Measurements from ENCODE around the gene HOGA1.
"Not testable (repeated sequence)": the region's sequence is repeated elsewhere in the genome, so short reads cannot be mapped to it uniquely, and the experiment has no call there.

The HOGA1 gene

DNA sequence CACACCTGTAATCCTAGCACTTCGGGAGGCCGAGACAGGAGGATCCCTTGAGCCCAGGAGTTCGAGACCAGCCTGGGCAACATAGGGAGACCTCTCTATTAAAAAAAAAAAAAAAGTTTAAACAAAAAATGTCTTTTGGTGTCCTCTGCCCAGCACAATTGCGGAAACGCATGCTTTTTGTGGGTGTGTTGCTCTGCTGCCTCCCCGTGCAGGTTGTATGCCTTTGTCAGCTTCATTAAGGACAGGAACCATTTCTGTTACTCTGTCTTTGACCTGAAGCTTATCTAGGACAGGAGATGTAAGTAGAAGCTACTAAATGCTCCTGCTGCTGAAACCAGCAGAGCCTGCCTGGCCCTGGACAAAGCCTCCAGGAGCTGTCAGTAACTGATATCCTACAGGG, 32.9 kb upstream of the HOGA1 start:
- no peak for DNase-seq
- in situ Hi-C loops (cut with MboI; ENCODE audit: low pct_unique_long_range_greater_than_20kb, low sequenced_read_pairs): no loop called here

DNA sequence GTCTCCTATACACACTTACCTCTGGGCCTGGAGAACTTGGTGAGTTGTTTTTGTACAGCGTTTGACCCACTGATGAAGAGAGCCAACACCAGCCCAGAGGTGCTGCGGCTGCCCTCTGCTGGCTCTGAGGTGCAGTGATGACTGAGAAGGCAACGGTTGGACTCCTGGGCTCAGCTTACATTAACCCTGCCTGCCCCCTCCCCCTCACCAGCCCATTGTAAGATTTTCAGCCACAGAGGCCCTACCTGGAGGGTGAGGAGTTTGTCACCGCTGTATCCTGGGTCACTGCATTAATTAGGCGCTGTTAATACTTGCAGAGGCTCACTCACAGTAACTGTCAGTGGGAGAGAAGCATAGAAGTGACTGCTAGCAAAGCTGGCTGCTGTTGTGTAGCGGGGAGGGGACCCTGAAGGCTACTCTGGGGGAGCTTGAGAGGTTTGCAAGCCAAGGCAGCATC, 30.6 kb upstream of the HOGA1 start:
- DNase-seq: peak; percentile 77
- in situ Hi-C loops (cut with MboI; ENCODE audit: low pct_unique_long_range_greater_than_20kb, low sequenced_read_pairs): no loop called here

DNA sequence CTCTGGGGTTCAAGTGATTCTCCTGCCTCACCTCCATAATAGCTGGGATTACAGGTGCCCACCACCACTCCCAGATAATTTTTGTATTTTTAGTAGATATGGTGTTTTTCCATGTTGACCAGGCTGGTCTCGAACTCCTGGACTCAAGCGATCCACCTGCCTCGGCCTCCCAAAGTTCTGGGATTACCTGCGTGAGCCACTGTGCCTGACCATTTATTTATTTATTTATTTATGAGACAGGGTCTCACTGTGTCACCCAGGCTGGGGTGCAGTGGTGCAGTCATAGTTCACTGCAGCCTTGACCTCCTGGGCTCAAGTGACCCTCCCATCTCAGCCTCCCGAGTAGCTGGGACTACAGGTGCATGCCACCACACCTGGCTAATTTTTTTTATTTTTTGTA, 29.9 kb upstream of the HOGA1 start:
- DNase-seq; in situ Hi-C loops (cut with MboI; ENCODE audit: low pct_unique_long_range_greater_than_20kb, low sequenced_read_pairs): not testable (repeated sequence)

DNA sequence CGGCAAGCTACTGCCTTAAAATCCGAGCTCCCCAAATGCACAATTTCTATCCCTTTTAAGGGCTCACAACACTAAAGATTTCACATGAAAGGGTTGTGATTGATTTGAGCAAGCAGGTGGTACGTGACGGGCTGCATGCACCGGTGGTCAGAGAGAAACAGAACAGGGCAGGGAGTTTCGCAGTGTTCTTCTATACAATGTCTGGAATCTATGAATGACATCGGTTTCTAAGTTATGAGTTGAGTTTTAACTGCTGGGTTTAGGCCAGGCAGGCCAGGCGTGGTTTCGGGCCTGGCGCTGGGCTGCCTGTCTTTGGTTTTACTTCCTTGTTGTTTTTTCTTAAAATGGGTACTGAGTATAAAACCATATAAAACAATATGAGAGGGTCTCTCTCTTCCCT, 28.6 kb upstream of the HOGA1 start:
- DNase-seq; in situ Hi-C loops (cut with MboI; ENCODE audit: low pct_unique_long_range_greater_than_20kb, low sequenced_read_pairs): not testable (repeated sequence)

DNA sequence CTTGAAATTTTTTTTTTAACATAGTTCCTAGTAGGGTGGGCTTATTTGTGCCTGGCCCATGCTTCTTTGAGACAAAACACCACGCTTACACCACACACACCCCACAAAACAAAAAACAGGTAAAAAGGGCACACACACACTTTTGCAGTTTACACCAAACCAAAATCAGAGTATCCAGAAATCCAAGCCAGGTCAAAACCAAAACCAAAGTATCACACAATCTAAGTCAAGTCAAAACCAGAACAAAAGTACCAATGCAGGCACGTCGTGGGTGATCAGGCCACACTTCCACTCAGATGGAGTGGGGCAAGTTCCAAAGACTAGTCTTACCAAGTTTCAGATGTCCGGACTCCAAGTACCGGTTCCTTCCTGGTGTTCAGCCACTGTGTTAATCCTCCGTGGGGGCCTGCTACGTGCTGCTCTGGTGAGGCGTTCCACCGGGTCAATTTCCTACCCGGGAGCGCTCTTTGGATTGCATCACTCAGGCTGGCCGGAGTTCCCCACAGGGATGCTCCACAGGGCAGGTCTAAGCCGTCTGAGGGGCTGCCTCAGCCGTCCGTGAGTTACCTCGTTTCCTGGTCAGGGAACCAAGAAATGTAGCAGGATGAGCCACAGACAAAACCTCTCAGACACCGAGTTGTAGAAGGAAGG, 23.3 kb upstream of the HOGA1 start:
- DNase-seq; in situ Hi-C loops (cut with MboI; ENCODE audit: low pct_unique_long_range_greater_than_20kb, low sequenced_read_pairs): not testable (repeated sequence)

DNA sequence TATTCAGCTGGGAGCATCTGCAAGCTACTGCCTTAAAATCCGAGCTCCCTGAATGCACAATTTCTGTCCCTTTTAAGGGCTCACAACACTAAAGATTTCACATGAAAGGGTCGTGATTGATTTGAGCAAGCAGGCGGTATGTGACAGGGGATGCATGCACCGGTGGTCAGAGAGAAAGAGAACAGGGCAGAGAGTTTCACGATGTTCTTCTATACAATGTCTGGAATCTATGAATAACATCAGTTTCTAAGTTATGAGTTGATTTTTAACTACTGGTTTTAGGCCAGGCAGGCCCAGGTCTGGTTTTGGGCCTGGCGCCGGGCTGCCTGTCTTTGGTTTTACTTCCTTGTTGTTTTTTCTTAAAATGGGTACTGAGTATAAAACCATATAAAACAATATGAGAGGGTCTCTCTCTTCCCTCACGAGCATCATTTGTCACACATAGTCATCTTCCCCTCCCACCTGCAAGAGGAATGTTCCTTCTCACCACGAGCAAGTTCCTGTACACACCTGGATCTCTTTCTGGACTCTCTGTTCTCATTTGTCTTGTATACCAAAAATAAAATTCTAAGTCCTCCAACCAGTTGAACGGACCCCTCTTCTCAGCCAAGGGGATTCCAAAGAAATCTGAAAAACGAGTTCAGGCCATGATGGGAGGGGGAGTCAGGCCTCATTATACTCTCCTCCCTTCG, 22.7 kb upstream of the HOGA1 start:
- DNase-seq; in situ Hi-C loops (cut with MboI; ENCODE audit: low pct_unique_long_range_greater_than_20kb, low sequenced_read_pairs): not testable (repeated sequence)

DNA sequence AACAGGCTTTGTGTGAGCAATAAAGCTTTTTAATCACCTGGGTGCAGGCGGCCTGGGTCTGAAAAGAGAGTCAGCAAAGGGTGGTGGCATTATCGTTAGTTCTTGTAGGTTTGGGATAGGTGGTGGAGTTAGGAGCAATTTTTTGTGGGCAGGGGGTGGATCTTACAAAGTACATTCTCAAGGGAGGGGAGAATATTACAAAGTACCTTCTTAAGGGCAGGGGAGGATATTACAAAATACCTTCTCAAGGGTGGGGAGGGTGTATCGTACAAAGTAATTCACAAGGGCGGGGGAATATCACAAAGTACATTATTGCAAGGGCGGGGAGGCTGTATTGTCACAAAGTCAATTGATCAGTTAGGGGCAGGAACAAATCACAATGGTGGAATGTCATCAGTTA, 21.9 kb upstream of the HOGA1 start:
- in situ Hi-C loops (cut with MboI; ENCODE audit: low pct_unique_long_range_greater_than_20kb, low sequenced_read_pairs); DNase-seq: not testable (repeated sequence)

DNA sequence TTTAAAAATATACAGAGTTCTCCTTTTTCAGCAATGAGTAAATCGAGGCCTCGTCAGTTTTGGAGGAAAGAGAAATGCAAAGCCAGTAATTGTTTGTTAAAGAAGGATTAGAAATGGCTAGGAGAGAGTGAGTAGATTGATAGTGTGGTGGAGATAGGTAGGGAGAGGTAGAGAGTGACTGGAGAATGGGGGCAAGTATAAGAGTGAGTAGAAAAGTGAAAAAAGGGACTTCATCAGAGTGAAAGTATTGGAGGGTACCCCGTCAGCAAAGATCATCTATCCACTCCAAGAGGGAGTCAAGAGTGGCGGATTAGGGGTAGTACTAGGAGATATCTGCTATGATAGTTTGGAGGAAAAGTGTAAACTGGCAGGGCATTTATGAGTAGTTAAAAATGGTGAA, 20.9 kb upstream of the HOGA1 start:
- DNase-seq: no peak
- in situ Hi-C loops (cut with MboI; ENCODE audit: low pct_unique_long_range_greater_than_20kb, low sequenced_read_pairs): no loop called here

DNA sequence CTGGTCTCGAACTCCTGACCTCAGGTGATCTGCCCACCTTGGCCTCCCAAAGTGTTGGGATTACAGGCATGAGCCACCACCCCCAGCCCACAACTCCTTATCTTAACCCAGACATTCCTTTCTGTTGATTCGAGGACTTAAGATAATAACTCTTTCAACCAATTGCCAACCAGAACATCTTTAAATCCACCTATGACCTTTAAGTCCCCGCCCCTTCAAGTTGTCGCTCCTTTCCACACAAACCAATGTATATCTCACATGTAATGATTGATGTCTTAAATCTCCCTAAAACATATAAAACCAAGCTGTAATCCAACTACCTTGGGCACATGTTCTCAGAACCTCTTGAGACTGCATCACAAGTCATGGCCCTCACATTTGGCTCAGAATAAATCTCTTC, 19.4 kb upstream of the HOGA1 start:
- in situ Hi-C loops (cut with MboI; ENCODE audit: low pct_unique_long_range_greater_than_20kb, low sequenced_read_pairs): no loop called here
- DNase-seq: no peak

DNA sequence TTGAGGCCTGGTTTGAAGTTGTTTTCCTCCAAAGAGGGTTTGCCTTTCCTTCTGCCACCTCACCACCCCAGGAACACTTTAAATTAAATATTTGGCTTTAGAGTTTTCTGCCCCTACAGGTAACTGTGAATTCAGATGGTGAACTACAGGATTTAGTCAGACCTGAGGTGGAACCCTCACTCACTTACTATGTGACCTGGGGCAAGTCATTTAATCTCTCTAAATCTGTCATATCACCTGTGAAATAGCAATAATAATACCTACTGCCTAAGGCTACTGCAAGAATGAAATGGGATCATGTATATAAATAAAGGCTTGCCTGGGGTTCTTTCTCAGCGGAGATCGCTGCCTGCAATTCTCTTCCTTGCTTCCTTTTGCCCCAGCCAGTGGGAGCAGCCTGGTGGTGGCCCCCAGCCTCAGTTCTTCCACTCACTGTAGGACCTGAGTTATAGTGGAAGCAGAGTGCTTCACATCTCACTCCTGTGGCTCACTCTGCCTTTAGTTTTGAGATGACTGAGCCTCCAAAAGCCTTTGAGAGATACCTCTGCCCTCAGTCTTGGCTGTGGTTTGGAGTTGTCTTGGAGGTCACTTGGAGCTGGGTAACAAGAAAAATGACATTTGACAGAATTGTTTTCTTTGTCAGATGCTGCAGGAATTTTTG, 17.7 kb upstream of the HOGA1 start:
- in situ Hi-C loops (cut with MboI; ENCODE audit: low pct_unique_long_range_greater_than_20kb, low sequenced_read_pairs): no loop called here
- DNase-seq: no peak

DNA sequence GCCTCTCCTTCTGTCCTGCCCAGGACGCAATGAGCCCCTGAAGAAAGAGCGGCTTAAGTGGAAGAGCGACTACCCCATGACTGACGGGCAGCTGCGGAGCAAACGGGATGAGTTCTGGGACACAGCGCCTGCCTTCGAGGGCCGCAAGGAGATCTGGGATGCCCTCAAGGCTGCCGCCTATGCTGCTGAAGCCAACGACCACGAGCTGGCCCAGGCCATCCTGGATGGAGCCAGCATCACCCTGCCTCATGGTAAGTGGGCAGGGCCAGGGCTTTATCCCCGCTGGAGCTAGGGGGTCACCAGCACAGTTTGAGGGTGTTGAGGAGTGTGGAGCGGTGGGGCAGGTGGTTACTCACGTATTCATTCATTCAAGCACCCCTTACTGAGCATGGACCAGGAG, 16.3 kb upstream of the HOGA1 start:
- in situ Hi-C loops (cut with MboI; ENCODE audit: low pct_unique_long_range_greater_than_20kb, low sequenced_read_pairs): no loop called here

DNA sequence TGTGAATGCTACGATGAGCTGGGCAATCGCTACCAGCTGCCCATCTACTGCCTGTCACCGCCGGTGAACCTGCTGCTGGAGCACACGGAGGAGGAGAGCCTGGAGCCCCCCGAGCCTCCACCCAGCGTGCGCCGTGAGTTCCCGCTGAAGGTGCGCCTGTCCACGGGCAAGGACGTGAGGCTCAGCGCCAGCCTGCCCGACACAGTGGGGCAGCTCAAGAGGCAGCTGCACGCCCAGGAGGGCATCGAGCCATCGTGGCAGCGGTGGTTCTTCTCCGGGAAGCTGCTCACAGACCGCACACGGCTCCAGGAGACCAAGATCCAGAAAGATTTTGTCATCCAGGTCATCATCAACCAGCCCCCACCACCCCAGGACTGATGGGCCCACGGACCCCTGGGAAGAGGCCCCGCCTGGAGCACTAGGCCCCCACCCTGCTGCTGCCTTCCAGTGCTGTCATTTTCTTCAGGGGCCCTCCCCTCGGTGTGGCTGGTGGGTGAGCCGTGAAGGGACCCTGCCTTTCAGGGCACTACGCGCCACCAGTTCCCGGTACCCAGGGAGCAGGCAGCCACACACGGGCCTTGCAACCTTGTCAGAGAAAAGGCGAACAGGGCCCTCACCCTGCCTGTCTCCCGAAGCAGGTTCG, 13.9 kb upstream of the HOGA1 start:
- no peak for DNase-seq
- in situ Hi-C loops (cut with MboI; ENCODE audit: low pct_unique_long_range_greater_than_20kb, low sequenced_read_pairs): no loop called here

More for the DNA sequence above, 16.3 kb upstream of the HOGA1 start:
- DNase-seq: no peak

DNA sequence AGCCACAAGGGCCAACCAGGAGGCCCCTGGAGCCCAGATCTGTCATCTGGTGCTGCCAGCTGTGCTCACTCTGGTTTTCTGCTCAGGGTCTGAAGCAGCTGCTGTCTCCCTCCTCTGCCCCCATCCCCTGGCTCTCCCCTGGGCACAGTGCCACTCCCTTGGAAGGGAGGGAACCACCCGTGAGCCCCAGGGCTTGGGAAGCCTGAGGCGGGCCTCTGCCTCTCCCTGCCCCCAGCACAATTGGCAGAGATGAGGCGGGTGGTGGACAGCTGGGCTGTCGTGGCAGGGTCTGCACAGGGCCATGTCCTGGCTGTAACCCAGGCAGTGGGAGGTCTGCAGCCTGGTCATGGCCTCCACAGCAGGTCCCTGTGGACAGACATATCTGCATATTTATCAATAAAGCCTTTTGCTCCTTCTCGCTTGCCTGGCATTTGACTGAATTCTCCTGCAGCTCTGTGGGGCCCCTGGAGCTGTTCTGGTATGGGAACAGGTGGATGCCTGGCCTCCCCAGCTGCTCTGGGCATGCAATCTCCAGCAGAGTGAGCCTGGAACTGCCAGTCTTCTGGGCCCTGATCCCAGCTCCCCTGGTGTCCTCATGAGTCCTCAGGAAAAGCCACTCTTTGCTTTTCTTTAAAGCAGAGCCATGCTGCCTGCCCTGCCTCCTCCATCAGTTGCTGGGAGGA, 13.3 kb upstream of the HOGA1 start:
- no peak for DNase-seq
- in situ Hi-C loops (cut with MboI; ENCODE audit: low pct_unique_long_range_greater_than_20kb, low sequenced_read_pairs): no loop called here

DNA sequence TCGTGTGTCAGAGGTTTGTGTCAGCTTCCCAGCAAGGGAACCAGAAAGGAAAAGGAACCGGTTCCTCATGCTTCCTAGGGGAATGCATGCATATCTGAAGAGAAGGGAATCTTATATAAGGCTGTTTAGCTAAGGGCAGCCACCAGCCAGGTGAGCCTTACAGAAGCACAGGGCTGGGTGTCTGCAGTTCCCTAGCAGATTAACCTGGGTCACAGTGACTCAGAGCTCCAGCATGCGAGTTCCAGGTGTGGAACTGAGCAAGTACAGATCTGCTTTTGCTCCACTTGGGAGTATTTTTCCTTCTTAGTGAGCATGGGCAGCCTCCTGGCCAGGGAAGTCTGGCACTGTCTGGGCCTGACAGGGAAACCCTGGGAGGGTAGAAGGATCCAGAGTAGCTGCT, 12.6 kb upstream of the HOGA1 start:
- in situ Hi-C loops (cut with MboI; ENCODE audit: low pct_unique_long_range_greater_than_20kb, low sequenced_read_pairs): no loop called here
- no peak for DNase-seq

DNA sequence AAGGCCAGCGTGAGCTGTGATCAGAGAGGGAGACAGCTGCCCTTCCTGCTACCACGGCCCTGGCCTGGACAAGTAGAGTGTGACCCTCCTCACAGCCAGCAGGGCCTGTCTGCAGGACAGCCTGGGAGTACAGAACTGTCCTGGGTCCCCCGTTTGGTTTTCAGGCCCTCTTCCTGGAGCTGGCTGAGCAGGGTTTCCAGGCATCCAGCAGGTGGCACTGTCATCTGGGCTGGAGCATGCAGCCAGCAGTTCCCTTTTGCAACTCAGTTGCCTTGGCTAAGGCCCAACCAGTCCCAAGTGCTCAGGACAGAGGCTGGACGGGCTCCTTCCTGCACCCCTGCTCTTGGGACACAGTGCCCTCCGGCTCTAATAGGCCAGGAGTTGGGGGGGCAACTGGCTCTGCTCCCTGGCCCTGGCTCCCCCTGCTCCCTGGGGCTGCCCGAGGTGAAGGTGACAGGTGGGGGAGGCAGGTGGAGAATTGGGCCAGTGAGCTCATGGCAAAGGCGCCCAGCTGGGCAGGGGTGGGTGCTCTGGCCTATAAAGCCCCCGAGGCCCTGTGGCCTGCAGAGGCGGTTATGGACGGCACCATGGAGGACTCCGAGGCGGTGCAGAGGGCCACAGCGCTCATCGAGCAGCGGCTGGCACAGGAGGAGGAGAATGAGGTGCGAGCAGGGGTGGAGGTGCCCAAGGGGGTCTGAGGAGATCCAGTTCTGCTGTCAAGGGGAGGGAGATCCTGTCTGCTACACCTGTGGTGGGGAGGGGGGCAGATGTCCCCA, 11.8 kb upstream of the HOGA1 start, which contains the start of gene ANKRD2:
TSS of gene ANKRD2 (plus strand) at position 566 of the 776 bp plus-strand sequence. CDS start at position 576, 10 bp downstream.
- DNase-seq: peak; percentile 63
- in situ Hi-C loops (cut with MboI; ENCODE audit: low pct_unique_long_range_greater_than_20kb, low sequenced_read_pairs): no loop called here

DNA sequence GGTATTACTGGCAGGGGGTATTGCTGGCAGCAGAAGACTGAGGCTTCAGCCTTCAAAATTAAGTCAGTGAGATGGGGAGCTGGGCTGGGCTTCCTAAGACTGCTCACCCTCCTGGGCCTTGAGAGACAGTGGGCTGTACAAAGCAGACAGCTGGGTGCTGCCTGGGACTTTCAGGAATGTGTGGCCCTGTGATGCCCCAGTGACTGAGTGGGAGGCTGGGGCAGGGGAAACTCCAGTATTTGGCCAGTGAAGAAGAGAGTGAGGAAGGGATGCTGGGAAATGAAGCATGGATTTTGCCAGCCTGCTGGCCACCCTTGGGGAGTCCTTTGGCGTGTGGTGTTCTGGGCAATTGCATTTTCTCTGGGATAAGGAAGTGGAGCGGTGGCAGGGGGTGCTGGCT, 11.2 kb upstream of the HOGA1 start:
- DNase-seq: no peak
- in situ Hi-C loops (cut with MboI; ENCODE audit: low pct_unique_long_range_greater_than_20kb, low sequenced_read_pairs): no loop called here

DNA sequence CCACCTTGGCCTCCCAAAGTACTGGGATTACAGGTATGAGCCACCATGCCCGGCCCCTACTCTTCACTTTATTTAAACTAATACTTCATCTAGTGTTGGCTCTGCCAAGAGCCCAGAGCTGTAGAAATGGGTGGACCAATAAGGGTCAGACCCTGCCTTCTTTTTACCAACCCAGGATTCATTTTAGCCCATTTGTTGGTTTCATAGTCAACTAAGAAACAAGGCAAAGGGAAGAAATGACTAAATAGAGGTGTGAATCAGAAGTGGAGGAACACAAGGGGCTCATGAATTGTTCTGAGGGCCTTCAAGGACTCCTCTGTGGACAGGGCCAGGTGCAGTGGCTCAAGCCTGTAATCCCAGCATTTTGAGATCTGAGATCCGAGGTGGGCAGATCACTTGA, 10.5 kb upstream of the HOGA1 start:
- in situ Hi-C loops (cut with MboI; ENCODE audit: low pct_unique_long_range_greater_than_20kb, low sequenced_read_pairs): no loop called here

DNA sequence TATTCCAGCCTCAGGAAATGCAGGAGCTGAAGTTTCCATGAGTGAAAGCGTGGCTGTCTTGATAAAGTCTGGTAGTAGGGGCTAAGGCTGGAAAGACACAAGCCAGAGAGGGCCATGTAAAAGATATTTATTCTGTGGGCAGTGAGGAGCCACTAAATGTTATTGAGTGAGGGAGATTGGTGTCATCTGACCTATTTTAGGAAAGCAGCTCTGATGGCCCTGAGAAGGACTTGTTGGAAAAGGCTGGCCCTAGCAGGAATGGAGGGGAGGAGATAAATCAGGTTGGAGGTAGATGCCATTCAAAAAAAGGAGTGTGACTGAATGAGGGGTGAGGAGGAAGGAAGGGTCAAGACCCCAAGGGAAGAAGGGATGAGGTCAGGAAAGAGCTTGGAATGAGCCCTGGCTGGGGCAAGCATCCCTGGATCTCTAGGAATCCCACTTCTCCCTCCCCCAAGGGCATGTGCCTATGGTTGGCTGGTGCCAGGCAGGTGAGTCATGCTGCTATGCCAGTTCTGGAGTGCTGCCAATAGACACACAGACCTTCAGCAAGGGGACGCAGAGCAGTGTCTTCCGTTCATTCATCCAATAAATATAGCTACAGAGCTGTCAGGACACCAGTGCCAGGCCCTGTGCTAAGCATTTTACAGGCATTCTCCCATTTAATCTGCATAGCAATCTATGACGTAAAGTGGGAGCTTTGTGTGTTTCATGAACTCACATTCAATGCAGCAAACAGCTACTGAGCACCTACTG, 9.6 kb upstream of the HOGA1 start:
- in situ Hi-C loops (cut with MboI; ENCODE audit: low pct_unique_long_range_greater_than_20kb, low sequenced_read_pairs): no loop called here
- no peak for DNase-seq

More for the DNA sequence above, 10.5 kb upstream of the HOGA1 start:
- DNase-seq: no peak

All from KBM-7 (cell line).